HCT116 (cell line): ENCODE measurements around the gene PHPT1. TPM values are rescaled to one million over a fixed set of nuclear protein-coding genes. Genes with fewer than 3 reads are reported as not detected.

Experiments used
- ATAC-seq: fragments of 200-7000 bp; cut with Tn5 transposase; 2 replicates; pipeline ENCODE4 v1.9.1; 2020; ENCODE audit warnings: mild to moderate bottlenecking, moderate library complexity
- BruUV-seq: library from RNA; stranded (reverse); fragments of 400-500 nt; replicated peaks from 2 replicates; lab custom pipeline; 2021; lab: Mats Ljungman, UMichigan
- CTCF ChIA-PET: fragments of 300-600 bp; sonication (Branson Sonifier 250); formaldehyde crosslinking; loops from one replicate; lab custom pipeline; 2021; ENCODE audit warnings: antibody characterized with exemption; lab: Charles Lee
- POLR2A ChIA-PET: fragments of 300-600, 350-600 bp; sonication (Branson Sonifier 250); formaldehyde crosslinking; loops from one replicate; lab custom pipeline; 2021; ENCODE audit warnings: antibody characterized with exemption; lab: Charles Lee
- RAD21 ChIA-PET, 2 experiments: fragments of 300-600 bp; sonication (Branson Sonifier 250); formaldehyde crosslinking; loops; one replicate each; lab custom pipeline; 2023; ENCODE audit warnings: low total read pairs in 2 of 2; ENCODE audit not compliant: uncharacterized antibody in 2 of 2, unreplicated experiment in 2 of 2, low non-redundant PET in 1 of 2; lab: Charles Lee
- DNase-seq: peaks from one replicate; pipeline ENCODE4 v3.0.0-alpha.2; 2010; ENCODE audit warnings: low read depth, low spot score
- H2AFZ ChIP-seq: fragments of 200-600 bp; shearing (Covaris generic), sonication (generic); 2 replicates; pipeline ENCODE4 v1.6.1; 2017; ENCODE audit warnings: low read depth, mixed run types, mixed read lengths, antibody characterized with exemption, low read length; ENCODE audit not compliant: poor library complexity, severe bottlenecking
- H3K27ac ChIP-seq: 2 replicates; pipeline ENCODE4 v1.5.1; 2012; ENCODE audit warnings: low read depth, low read length
- H3K27me3 ChIP-seq: fragments of 200-600 bp; sonication (generic); 2 replicates; pipeline ENCODE4 v1.6.1; 2016; ENCODE audit warnings: mixed run types, low read length, mixed read lengths; ENCODE audit not compliant: insufficient read depth
- H3K36me3 ChIP-seq, 2 experiments: fragments of 200-500 bp in 1 of 2; fragments of 200-600 bp in 1 of 2; sonication (Bioruptor generic) in 1 of 2; sonication (generic) in 1 of 2; 2 replicates each; pipeline versions ENCODE4 v1.5.1 to v1.6.1; 2014 to 2016; ENCODE audit warnings: low read length in 2 of 2, inconsistent platforms in 1 of 2, mixed read lengths in 1 of 2, mixed run types in 1 of 2; ENCODE audit not compliant: insufficient read depth in 2 of 2, control insufficient read depth in 1 of 2
- H3K4me1 ChIP-seq, 2 experiments: fragments of 200-600 bp in 1 of 2; sonication (generic) in 1 of 2; 2 replicates each; pipeline versions ENCODE4 v1.5.1 to v1.6.1; 2012 to 2017; ENCODE audit warnings: low read length in 2 of 2, inconsistent platforms in 1 of 2, mild to moderate bottlenecking in 1 of 2, mixed read lengths in 1 of 2, mixed run types in 1 of 2, moderate library complexity in 1 of 2; ENCODE audit not compliant: insufficient read depth in 2 of 2, control insufficient read depth in 1 of 2
- H3K4me2 ChIP-seq: fragments of 200-600 bp; sonication (generic); 2 replicates; pipeline ENCODE4 v1.6.1; 2017; ENCODE audit warnings: mixed run types, low read length, mixed read lengths
- H3K4me3 ChIP-seq, 2 experiments: fragments of 200-600 bp in 1 of 2; sonication (generic) in 1 of 2; replicated peaks in 1 of 2; 2 replicates each; pipeline ENCODE4 v1.5.1; 2011 to 2016; ENCODE audit warnings: low read length in 2 of 2, control low read depth in 1 of 2, low read depth in 1 of 2, mild to moderate bottlenecking in 1 of 2, mixed read lengths in 1 of 2, mixed run types in 1 of 2
- H3K79me2 ChIP-seq: fragments of 200-600 bp; sonication (generic); 2 replicates; pipeline ENCODE4 v1.6.1; 2017; ENCODE audit warnings: mild to moderate bottlenecking, mixed run types, low read length, moderate library complexity, mixed read lengths; ENCODE audit not compliant: insufficient read depth
- H3K9ac ChIP-seq: fragments of 200-600 bp; sonication (generic); 2 replicates; pipeline ENCODE4 v1.6.1; 2016; ENCODE audit warnings: low read length, mixed read lengths
- H3K9me2 ChIP-seq: fragments of 200-600 bp; sonication (generic), shearing (Covaris generic); 2 replicates; pipeline ENCODE4 v1.6.1; 2017; ENCODE audit warnings: mixed run types, mild to moderate bottlenecking, moderate library complexity; ENCODE audit not compliant: insufficient read depth
- H3K9me3 ChIP-seq, 2 experiments: fragments of 200-500 bp in 1 of 2; fragments of 200-600 bp in 1 of 2; sonication (Bioruptor generic) in 1 of 2; sonication (generic) in 1 of 2; 2 replicates each; pipeline ENCODE4 v1.6.1; 2014 to 2017; ENCODE audit warnings: low read length in 2 of 2, mixed read lengths in 2 of 2, inconsistent platforms in 1 of 2, low read depth in 1 of 2, mild to moderate bottlenecking in 1 of 2, mixed run types in 1 of 2, moderate library complexity in 1 of 2; ENCODE audit not compliant: control insufficient read depth in 1 of 2, insufficient read depth in 1 of 2
- H4K20me1 ChIP-seq: fragments of 200-600 bp; sonication (generic), shearing (Covaris generic); 2 replicates; pipeline ENCODE4 v1.6.1; 2017; ENCODE audit warnings: mixed run types, mild to moderate bottlenecking, moderate library complexity; ENCODE audit not compliant: insufficient read depth
- CEBPB ChIP-seq: IDR thresholded peaks from 2 replicates; pipeline ENCODE4 v1.6.1; 2012; ENCODE audit warnings: low read depth
- CTCF ChIP-seq, 3 experiments: fragments of 200-600 bp in 1 of 3; sonication (generic) in 1 of 3; IDR thresholded peaks in 2 of 3; conservative IDR thresholded peaks in 1 of 3; 2 replicates each; pipeline ENCODE4 v1.5.1; 2012 to 2017; ENCODE audit warnings: low read depth in 2 of 3, low read length in 2 of 3, antibody characterized with exemption in 1 of 3, borderline replicate concordance in 1 of 3, control low read depth in 1 of 3, mild to moderate bottlenecking in 1 of 3, mixed read lengths in 1 of 3, mixed run types in 1 of 3, moderate library complexity in 1 of 3; ENCODE audit not compliant: insufficient read depth in 1 of 3
- ELF1 ChIP-seq: IDR thresholded peaks from 2 replicates; pipeline ENCODE4 v1.6.1; 2012; ENCODE audit warnings: low read depth, borderline replicate concordance
- EZH2phosphoT487 ChIP-seq: fragments of 200-600 bp; IDR thresholded peaks from 2 replicates; pipeline ENCODE4 v1.6.1; 2018; ENCODE audit warnings: antibody characterized with exemption, borderline replicate concordance
- FOSL1 ChIP-seq: IDR thresholded peaks from 2 replicates; pipeline ENCODE4 v1.6.1; 2012; ENCODE audit warnings: low read depth
- MAX ChIP-seq: IDR thresholded peaks from 2 replicates; pipeline ENCODE4 v1.6.1; 2012
- POLR2A ChIP-seq: IDR thresholded peaks from 2 replicates; pipeline ENCODE4 v1.7.0; 2011; ENCODE audit warnings: borderline replicate concordance; ENCODE audit not compliant: insufficient read depth, insufficient read length; ENCODE audit errors: extremely low read depth
- POLR2AphosphoS5 ChIP-seq: IDR thresholded peaks from 2 replicates; pipeline ENCODE4 v1.6.1; 2011; ENCODE audit warnings: mild to moderate bottlenecking, low read depth, low read length, moderate library complexity
- SP1 ChIP-seq: IDR thresholded peaks from 2 replicates; pipeline ENCODE4 v1.6.1; 2012; ENCODE audit warnings: low read depth
- SRF ChIP-seq: IDR thresholded peaks from 2 replicates; pipeline ENCODE4 v1.6.1; 2012; ENCODE audit warnings: low read depth
- TCF7L2 ChIP-seq: IDR thresholded peaks from 2 replicates; pipeline ENCODE4 v1.7.0; 2011; ENCODE audit warnings: borderline replicate concordance, inconsistent platforms; ENCODE audit not compliant: insufficient read depth, insufficient read length; ENCODE audit errors: extremely low read depth
- YY1 ChIP-seq: IDR thresholded peaks from 2 replicates; pipeline ENCODE4 v1.6.1; 2011; ENCODE audit warnings: low read length, low read depth, moderate library complexity, mild to moderate bottlenecking; ENCODE audit not compliant: insufficient replicate concordance; ENCODE audit errors: extremely low read depth
- ZBTB33 ChIP-seq: IDR thresholded peaks from 2 replicates; pipeline ENCODE4 v1.6.1; 2011; ENCODE audit warnings: mild to moderate bottlenecking, low read length, moderate library complexity; ENCODE audit not compliant: insufficient replicate concordance; ENCODE audit errors: extremely low read depth
- ZFX ChIP-seq: fragments of 450-650 bp; IDR thresholded peaks from 2 replicates; pipeline ENCODE4 v1.6.1; 2017
- ZNF274 ChIP-seq: fragments of 200-500 bp; sonication (Bioruptor generic); IDR thresholded peaks from 2 replicates; pipeline ENCODE4 v1.6.1; 2014; ENCODE audit warnings: mild to moderate bottlenecking, low read depth, low read length, inconsistent platforms
- intact Hi-C: fragments of 100-400 bp; cut with micrococcal nuclease; formaldehyde crosslinking; loops from 2 replicates; pipeline ENCODE4 v1.10.0; 2022
- total RNA-seq: library from RNA; stranded (reverse); gene quantifications from one replicate; pipeline ENCODE4 v1.2.1, GENCODE V29; 2021; ENCODE audit not compliant: unreplicated experiment
- TF ChIP-seq, protein P1 (sequence below): IDR thresholded peaks from 2 replicates; pipeline ENCODE4 v1.6.1; 2012; ENCODE audit warnings: low read depth
- TF ChIP-seq, protein P2 (sequence below): IDR thresholded peaks from 2 replicates; pipeline ENCODE4 v1.6.1; 2012

The PHPT1 gene
- total RNA-seq, 1 experiment from 2014 or later, result 148 TPM

- BruUV-seq, result no TSS peak
- Histone ChIP-seq H2AFZ (no peak overlapping the region), H3K79me2 (no peaks in the 10 kb centered on the region), H3K27ac (no peak overlapping the region), H3K36me3 (peaks cover 3 to 13% of the 10 kb centered on the region in 2 experiments), H3K9me2 (no peaks in the 10 kb centered on the region), H3K9me3 (no peaks in the 10 kb centered on the region), H3K4me2 (no peak overlapping the region), H4K20me1 (no peaks in the 10 kb centered on the region), H3K9ac (no peak overlapping the region), H3K4me3 (no peak overlapping the region), H3K27me3 (no peaks in the 10 kb centered on the region), H3K4me1 (no peaks in the 10 kb centered on the region)
- CTCF ChIA-PET, result no interaction called here
- RAD21 ChIA-PET, result no interaction called here
- ATAC-seq (no peak), DNase-seq (no peak)
- intact Hi-C loops, result no loop called here
- POLR2A ChIA-PET, result no interaction called here
- TF ChIP-seq YY1, result no peak
- TF ChIP-seq, protein P1, sequence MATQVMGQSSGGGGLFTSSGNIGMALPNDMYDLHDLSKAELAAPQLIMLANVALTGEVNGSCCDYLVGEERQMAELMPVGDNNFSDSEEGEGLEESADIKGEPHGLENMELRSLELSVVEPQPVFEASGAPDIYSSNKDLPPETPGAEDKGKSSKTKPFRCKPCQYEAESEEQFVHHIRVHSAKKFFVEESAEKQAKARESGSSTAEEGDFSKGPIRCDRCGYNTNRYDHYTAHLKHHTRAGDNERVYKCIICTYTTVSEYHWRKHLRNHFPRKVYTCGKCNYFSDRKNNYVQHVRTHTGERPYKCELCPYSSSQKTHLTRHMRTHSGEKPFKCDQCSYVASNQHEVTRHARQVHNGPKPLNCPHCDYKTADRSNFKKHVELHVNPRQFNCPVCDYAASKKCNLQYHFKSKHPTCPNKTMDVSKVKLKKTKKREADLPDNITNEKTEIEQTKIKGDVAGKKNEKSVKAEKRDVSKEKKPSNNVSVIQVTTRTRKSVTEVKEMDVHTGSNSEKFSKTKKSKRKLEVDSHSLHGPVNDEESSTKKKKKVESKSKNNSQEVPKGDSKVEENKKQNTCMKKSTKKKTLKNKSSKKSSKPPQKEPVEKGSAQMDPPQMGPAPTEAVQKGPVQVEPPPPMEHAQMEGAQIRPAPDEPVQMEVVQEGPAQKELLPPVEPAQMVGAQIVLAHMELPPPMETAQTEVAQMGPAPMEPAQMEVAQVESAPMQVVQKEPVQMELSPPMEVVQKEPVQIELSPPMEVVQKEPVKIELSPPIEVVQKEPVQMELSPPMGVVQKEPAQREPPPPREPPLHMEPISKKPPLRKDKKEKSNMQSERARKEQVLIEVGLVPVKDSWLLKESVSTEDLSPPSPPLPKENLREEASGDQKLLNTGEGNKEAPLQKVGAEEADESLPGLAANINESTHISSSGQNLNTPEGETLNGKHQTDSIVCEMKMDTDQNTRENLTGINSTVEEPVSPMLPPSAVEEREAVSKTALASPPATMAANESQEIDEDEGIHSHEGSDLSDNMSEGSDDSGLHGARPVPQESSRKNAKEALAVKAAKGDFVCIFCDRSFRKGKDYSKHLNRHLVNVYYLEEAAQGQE, result no peak
- TF ChIP-seq SP1, result no peak
- TF ChIP-seq ELF1, result no peak
- no peak for TF ChIP-seq ZNF274
- TF ChIP-seq ZFX, result no peak
- no peak for TF ChIP-seq MAX
- TF ChIP-seq SRF, result no peak
- TF ChIP-seq CEBPB, result no peak
- TF ChIP-seq FOSL1, result no peak
- TF ChIP-seq POLR2AphosphoS5, result no peak
- TF ChIP-seq, protein P2, sequence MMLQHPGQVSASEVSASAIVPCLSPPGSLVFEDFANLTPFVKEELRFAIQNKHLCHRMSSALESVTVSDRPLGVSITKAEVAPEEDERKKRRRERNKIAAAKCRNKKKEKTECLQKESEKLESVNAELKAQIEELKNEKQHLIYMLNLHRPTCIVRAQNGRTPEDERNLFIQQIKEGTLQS, result no peak
- no peak for TF ChIP-seq CTCF (IDR thresholded peaks at IDR 0.05 in 2 of 3, conservative IDR thresholded peaks at IDR 0.05 in 1 of 3; ENCODE audit: borderline replicate concordance in 1 of 3, insufficient read depth in 1 of 3, low read depth in 2 of 3, low read length in 2 of 3)
- TF ChIP-seq POLR2A, result no peak
- TF ChIP-seq EZH2phosphoT487, result no peak
- TF ChIP-seq ZBTB33, result no peak
- no peak for TF ChIP-seq TCF7L2
Observed at GRCh38 chr9:136831720-136832104, 17.5 kb upstream of the PHPT1 start.
